Measurements from ENCODE around the gene SERPINB1.

DNA sequence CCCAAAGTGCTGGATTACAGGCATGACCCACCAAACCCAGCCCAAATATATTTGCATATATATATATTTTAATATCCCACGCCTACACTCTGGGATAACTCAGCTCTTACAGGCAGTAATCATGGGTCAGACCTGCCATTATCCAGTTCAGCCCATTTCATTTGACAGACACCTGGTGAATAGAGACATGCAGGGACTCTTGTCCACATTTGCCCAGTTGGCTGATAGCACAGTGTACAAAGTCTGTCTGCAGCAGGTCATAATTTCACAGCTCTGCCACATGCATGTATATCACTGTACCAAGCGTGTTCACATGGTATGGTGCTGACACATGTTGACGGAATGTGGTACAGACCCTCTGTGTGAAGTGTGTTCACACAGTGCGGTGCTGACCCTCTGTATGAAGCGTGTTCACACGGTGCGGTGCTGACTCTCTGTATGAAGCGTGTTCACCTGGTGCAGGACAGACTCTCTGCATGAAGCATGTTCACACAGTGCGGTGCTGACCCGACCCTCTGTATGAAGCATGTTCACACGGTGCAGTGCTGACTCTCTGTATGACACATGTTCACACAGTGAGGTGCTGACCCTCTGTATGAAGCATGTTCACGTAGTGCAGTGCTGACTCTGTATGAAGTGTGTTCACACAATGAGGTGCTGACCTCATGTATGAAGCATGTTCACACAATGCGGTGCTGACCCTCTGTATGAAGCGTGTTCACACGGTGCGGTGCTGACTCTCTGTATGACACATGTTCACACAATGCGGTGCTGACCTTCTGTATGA is 10.3 kb upstream of the SERPINB1 start:
- TF ChIP-seq, protein P1, sequence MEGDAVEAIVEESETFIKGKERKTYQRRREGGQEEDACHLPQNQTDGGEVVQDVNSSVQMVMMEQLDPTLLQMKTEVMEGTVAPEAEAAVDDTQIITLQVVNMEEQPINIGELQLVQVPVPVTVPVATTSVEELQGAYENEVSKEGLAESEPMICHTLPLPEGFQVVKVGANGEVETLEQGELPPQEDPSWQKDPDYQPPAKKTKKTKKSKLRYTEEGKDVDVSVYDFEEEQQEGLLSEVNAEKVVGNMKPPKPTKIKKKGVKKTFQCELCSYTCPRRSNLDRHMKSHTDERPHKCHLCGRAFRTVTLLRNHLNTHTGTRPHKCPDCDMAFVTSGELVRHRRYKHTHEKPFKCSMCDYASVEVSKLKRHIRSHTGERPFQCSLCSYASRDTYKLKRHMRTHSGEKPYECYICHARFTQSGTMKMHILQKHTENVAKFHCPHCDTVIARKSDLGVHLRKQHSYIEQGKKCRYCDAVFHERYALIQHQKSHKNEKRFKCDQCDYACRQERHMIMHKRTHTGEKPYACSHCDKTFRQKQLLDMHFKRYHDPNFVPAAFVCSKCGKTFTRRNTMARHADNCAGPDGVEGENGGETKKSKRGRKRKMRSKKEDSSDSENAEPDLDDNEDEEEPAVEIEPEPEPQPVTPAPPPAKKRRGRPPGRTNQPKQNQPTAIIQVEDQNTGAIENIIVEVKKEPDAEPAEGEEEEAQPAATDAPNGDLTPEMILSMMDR (IDR thresholded peaks at IDR 0.05; ENCODE audit: low read depth, low read length, poor library complexity, severe bottlenecking) = no peak
- no peak for TF ChIP-seq EZH2phosphoT487 (IDR thresholded peaks at IDR 0.05; ENCODE audit: borderline replicate concordance, low read length)

Data from DOHH2 (cell line).